Hepatic stellate cell (primary cell): ENCODE measurements around the gene ANXA2R.
"Not testable (repeated sequence)": the region's sequence is repeated elsewhere in the genome, so short reads cannot be mapped to it uniquely, and the experiment has no call there.

Experiments used
- DNase-seq: peaks from one replicate; pipeline ENCODE4 v3.0.0; 2011; ENCODE audit warnings: low spot score

ANXA2R gene

DNA sequence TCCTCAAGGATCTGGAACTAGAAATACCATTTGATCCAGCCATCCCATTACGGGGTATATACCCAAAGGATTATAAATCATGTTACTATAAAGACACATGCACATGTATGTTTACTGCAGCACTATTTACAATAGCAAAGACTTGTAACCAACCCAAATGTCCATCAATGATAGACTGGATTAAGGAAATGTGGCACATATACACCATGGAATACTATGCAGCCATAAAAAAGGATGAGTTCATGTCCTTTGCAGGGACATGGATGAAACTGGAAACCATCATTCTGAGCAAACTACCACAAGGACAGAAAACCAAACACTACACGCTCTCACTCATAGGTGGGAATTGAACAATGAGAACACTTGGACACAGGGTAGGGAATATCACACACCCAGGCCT is 19.9 kb upstream of the ANXA2R start:
- not testable (repeated sequence) for DNase-seq

DNA sequence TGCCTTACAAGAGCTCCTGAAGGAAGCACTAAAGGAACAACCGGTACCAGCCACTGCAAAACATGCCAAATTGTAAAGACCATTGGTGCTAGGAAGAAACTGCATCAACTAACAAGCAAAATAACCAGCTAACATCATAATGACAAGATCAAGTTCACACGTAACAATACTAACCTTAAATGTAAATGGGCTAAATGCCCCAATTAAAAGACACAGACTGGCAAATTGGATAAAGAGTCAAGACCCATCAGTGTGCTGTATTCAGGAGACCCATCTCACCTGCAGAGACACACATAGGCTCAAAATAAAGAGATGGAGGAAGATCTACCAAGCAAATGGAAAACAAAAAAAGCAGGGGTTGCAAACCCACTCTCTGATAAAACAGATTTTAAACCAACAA is 15.0 kb upstream of the ANXA2R start:
- not testable (repeated sequence) for DNase-seq

DNA sequence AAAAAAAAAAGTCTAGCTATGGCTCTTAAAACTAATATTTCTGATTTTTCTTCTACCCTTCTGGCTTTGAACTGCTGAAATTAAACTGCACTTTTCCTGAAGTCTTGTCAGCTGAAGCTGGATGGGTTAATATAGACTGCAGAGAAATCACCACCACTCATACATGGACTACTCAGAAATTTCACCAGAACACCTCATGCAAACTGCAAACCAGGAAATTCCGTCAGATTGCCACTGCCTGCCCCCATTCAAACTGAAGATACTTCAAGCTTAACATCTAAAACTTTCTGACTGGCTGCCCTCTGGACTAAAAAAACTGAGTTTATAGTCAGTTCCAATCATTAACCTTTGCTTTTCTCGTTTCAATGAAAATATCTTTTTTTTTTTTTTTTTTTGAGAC is 11.6 kb upstream of the ANXA2R start:
- DNase-seq, result no peak

- DNase-seq, result no peak
These were observed 10.3 kb upstream of the ANXA2R start for GRCh38 chr5:43050384-43050783.

DNA sequence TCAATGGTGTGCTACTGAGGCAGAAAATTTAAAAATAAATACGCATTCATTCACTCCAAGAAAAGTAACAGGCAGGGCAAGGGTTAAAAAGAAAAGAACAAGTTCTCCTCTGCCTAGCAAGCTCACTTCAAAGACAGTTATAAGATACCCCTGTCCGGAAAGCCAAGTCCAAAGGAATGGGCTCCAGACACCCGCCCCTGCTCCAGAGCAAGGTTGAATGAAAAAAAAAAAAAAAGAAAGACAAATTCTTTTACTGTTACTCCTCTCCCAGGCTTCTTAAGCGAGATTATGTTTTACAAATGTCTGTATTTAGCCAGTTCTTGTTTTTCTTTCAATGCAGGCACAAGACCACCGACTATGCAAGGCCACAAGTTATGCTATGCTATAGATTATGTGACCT is 9.1 kb upstream of the ANXA2R start:
- no peak for DNase-seq

- DNase-seq, result no peak
These were observed 6.4 kb upstream of the ANXA2R start for GRCh38 chr5:43046474-43046873.

DNA sequence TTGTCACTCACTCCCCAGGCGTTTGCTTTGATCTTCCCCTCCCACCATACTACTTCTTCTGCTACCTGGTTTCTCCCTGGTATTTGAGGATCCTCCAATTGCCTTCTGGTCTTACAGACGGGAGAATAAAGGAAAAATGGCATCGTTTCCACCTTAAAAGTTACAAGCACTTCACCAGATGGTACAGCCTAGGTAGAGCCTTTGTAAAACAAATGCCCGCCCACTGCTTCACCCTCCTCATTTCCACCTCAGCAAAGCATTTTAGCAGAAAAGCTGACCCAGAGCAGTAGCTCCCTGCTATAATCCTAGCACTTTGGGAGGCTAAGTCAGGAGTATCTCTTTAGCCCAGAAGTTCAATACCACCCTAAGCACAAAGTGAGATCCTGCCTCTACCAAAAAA is 5.1 kb upstream of the ANXA2R start:
- DNase-seq, result no peak

DNA sequence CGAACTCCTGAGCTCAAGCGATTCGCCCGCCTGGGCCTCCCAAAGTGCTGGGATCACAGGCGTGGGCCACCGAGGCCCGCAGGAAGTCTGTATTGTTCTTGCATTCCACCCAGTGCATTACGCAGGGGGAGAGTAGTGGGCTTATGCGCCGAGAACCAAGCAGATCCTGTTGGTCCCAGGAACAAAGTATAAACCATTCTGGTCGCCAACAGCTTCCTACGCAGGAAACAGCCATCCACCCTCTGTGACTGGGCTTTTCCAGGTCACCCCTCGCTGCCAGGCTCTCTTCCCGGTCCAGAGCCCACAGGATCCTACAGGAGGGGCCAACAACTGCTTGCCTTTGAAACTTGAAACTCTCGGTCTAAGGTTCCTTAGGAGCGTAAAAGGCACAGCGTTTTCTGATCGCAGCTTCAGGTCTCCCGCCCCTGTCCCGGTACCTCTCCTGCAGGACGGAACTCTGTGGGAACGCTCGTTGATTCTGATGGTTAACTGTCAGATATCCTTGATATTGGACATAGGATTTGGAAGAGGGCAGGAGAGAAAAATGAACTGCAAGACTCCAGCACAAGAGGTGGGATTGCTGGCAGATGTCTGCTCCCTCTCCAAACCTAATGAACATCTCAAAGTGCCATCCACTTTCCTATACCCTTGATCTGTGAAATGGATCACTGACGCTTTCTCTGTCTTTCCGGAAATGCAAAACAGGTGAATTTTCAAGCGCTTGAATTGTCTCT is 4.2 kb upstream of the ANXA2R start:
- DNase-seq, result no peak

DNA sequence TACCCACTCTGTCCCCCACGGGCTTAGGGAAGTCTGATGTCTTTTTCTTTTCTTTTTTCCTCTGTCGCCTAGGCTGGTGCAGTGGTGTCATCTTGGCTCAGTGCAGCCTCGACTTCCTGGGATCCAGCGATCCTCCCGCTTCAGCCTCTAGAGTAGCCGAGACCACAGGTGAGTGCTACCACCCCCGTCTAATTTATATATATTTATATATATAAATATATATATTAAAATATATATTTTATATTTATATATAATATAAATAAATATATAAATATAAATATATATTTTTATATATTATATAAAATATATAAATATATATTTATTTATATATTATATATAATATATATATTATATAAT is 3.3 kb upstream of the ANXA2R start:
- DNase-seq, result no peak

- DNase-seq, result no peak
These were observed 2.7 kb upstream of the ANXA2R start for GRCh38 chr5:43042626-43043399.

- DNase-seq, result peak; percentile 41
These were observed 2.1 kb upstream of the ANXA2R start for GRCh38 chr5:43042176-43042625.

DNA sequence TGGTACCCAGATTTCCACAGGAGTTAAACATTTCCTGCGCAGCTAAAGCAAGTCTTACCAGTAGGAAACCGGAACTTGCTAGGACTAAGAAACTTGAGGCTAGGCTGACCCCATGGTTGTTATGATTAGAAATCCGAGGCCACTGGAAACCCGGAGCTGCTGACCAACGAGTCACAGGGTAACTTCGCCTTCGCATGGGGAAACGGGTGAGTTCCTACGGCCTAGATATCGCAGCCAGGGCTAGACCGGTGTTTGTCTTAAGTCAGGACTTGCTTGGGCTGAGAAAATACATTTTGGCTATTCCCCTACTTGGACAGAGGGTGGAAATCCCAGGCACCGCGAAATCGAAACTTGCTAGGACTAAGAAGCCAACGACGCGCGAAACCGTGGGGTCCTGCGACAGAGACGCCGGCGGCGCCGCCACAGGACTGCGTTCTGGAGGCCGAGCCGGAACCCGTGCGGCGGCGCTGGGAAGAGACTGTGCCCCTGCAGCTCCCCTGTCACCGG is 1.6 kb upstream of the ANXA2R start:
- DNase-seq, result peak; percentile 37

- no peak for DNase-seq
These were observed 1.1 kb upstream of the ANXA2R start for GRCh38 chr5:43041110-43041668.

DNA sequence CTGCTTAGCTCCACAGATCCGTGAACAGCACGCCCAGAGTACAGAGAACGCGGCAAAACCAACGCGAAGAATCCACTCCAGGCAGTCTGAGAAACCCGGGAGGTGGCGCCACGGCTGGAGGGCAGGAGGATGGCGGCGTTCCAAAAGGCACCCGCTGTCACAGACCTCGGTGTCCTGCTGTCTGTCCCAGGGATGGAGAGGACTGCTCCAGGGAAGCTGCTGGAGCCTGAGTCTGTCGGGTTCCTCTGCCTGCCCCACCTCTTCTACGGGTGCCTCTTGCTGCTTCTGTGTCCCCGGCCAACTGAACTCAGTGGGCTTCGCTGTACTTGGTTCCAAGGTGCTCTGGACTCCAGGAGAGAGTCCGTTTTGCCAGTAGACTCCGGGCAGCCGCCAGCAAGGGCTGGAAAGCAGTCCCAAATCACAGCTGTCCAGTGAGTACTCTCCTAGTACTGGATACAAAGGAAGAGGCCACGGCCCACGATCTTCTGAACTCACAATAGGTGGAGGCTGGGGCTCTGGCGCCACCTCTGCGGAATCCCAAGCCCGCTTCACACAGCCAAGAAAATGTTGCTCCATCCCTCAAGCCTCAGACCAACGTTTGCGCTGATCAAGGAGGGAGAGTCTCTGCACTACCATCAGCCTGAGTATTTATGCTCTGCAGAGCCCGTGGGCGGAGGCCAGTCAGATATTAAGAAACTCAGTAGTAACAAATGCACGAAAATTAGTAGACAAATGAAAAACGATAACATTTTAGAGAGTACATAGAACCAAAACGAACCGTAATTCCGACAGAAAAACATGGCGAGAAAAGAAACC is 440 bp downstream of the ANXA2R start:
- DNase-seq, result no peak

DNA sequence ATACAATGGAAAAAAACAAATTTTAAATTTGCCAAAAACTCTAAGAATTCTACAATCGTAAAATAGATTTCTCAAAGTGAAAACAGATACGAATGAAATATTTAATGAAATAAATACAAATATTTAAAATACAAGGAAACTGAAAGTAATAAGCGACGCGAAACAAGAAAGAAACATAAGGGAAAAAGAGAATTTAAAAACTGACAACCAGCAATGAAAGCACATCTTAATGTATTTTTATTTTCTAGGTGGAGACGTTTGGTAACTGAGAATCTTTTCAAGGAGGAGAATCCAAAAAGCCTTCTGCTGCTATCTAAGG is 1.0 kb downstream of the ANXA2R start:
- DNase-seq, result no peak

GRCh38 chr5:43038496-43038989 is 1.6 kb downstream of the ANXA2R start:
- DNase-seq, result no peak

GRCh38 chr5:43037636-43038495 is 2.3 kb downstream of the ANXA2R start:
- DNase-seq, result peak; percentile 71

DNA sequence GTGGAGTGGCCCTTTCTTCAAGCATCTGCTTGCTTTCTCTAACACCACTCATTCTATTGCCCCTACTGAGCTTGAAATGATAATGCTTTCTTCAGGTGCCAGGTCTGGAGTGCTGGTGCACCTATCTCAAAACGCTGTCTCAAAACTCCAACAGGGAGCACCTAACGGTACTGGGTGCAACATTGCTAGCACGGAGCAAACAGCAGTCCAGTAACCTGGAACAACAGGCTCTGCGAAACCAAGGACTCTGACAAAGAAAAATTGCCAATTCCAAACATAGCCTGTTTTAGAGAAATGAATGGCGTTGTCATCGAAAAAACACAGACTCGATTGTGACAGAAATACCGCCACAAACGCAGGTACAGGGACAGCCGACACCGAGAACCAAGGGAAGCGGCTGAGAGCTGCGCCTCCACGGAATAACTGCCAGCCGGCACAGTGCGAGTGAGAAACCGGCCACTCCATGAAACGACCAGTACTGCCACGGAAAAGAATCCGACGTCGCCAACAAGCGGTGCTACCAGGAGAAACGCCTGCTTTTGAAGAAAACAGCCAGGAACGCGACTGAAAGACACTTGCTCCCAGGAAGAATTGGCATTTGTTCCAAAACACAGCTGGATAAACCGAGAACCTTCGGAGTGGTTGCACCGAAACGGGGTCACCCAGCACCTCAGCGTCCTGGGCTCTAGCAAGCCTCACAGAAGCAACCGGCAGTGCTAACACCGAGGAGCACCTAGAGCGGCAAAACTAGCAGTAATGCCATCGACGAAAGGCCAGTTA is 3.1 kb downstream of the ANXA2R start:
- no peak for DNase-seq

DNA sequence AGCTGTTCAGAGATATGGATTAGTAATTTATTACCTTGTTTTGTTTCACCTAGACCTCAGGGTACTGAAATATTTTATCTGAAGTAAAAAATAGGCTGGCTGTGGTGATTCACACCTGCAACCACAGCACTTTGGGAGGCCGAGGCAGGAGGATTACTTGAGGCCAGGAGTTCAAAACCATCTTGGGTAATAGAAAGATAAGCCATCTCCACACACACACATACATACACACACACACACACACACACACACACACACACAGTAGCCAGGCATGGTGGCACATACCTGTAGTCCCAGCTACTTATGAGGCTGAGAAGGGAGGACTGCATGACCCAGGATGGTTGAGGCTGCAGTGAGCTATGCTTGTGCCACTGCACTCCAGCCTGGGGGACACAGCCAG is 3.7 kb downstream of the ANXA2R start:
- DNase-seq, result no peak

DNA sequence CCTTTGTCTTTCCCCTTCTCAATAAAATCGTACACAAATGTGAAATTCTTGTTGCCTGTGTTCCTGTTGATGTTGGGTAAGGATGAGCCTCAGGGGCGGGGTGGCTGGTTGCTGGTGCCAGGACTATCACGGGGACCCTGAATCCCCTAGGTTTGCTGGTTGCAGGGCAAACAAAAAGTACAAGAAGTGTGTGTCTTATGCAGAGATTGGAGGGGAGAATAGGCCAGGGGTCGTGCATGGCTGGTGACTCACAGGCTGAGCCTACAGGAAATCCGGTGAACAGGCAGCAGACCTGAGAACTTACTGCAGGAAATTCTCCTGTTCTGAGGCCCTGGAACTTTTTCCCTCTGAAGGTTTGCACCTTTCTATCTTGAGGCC is 5.5 kb downstream of the ANXA2R start:
- DNase-seq, result no peak
